ENCODE data around the gene TBC1D32.

DNA sequence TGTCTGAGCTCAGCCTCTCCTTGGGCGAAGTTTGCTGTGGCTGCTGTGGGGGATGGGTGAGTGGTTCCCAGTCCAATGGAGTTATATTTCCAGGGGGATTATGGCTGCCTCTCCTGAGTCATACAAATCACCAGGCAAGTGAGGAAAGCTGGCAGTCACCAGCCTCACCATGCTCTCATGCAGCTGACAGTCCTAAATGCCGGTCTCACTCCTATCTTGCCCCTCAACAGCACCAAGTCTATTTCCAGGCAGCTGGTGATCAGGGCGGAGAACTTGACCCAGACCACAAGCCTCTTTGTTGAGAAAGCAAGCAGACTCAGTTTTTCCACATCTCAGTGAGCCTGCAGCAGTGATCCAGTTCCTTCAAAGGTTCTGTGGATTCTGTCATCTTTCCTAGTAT, 98.9 kb downstream of the TBC1D32 start:
- TF ChIP-seq, protein P1, sequence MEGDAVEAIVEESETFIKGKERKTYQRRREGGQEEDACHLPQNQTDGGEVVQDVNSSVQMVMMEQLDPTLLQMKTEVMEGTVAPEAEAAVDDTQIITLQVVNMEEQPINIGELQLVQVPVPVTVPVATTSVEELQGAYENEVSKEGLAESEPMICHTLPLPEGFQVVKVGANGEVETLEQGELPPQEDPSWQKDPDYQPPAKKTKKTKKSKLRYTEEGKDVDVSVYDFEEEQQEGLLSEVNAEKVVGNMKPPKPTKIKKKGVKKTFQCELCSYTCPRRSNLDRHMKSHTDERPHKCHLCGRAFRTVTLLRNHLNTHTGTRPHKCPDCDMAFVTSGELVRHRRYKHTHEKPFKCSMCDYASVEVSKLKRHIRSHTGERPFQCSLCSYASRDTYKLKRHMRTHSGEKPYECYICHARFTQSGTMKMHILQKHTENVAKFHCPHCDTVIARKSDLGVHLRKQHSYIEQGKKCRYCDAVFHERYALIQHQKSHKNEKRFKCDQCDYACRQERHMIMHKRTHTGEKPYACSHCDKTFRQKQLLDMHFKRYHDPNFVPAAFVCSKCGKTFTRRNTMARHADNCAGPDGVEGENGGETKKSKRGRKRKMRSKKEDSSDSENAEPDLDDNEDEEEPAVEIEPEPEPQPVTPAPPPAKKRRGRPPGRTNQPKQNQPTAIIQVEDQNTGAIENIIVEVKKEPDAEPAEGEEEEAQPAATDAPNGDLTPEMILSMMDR (IDR thresholded peaks at IDR 0.05; ENCODE audit: insufficient read depth, low read depth, low read length): no peak
- TF ChIP-seq EZH2 (IDR thresholded peaks at IDR 0.05; ENCODE audit: insufficient read depth, low read length): no peak

Data from astrocyte (in vitro differentiated cells and primary cell).